GM19099 (cell line): ENCODE measurements around the gene ANKH.

Experiments
- POLR2A ChIP-seq: IDR thresholded peaks from 3 replicates; pipeline ENCODE4 v1.6.1; 2011; ENCODE audit warnings: low read depth; ENCODE audit not compliant: insufficient read length; ENCODE audit errors: extremely low read depth

ANKH gene

DNA sequence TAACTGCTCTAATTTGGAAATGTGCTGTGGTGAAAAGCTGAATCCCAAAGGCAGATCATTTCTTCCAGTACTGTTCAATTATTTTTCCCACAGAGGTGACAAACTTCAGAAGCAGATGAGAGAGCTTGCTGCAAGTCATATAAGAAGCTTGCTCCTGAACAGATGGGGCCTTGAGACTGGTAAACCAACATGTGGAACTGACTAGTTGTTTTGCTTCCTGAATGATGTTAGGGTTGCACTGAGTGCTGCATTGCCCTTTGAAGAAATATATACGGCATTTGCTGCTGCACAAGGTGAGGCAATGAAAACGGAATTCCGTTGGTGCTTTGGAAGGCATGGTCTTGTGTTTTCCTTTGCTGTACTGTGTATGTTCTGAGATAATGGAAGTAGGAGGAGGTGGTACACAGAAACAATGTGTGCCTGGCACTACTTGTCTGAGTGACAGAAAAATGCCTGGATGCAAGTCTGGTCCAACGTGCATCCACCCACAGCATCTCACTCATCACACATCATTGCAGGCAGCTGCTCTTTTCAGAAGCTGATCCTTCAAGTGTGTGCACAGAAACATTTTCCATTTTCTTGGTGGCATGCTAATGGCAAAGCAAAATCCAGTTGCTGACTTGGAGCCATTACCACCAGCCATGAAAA is 76.9 kb downstream of the ANKH start:
- no peak for TF ChIP-seq POLR2A

DNA sequence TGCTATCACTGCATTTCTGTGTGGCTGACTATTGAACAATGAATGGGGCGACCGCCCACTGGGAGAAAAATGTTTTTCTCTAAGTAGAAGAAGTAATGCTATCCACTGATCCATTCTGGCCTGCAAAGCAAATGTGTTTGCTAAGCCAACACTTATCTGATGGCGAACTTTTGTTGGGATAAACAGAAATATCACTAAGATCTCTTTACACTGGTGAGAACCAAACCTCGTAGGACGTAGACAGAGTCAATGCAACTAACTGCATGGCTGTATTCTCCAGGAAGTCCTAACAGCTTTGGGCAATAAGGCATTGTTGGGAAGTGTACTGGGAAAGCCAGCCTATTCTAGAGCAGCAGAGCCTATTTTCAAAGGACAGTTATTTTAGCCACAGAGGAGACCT is 77.7 kb downstream of the ANKH start:
- TF ChIP-seq POLR2A, result no peak

DNA sequence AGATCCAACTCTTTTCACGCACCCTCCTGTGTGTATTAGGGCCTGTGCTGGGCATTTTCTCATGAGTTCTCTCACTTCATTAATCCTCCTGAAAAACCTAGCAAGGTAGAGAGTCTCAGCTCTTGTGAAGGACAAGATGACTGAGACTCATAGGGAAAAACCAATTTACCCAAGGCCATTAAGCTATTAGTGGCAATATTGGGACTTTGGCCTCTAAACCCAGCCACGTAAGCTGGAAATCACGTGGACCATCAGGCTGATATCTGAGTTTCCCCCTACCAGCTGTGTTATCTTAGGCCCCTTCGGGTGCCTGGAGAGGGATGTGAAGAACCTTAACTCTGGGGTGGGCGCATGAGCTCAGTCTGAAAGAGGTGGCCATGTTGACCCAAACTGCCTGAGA is 80.7 kb downstream of the ANKH start:
- TF ChIP-seq POLR2A, result no peak

- no peak for TF ChIP-seq POLR2A
These were observed 81.4 kb downstream of the ANKH start for GRCh38 chr5:14790220-14790619.

- TF ChIP-seq POLR2A, result no peak
These were observed 83.6 kb downstream of the ANKH start for GRCh38 chr5:14787801-14788579.

DNA sequence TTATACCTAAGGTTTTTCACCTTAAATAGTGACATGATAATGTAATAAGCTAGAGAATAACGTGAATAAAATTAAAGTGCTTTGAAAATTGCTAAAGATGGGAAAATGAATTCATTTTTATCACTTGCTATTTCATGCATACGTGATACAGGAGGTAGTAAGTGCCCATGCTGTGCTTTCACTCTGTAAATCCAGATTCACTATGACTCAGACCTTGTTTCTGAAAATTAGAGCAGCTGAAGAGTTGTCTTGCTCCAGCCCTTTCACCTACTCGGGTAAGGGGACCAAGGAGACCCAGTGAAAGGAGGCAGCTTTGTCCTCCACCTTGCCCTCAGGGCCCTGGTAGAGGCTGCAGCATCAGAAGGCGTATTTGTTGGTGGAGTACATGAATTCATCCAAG is 87.9 kb downstream of the ANKH start:
- no peak for TF ChIP-seq POLR2A

DNA sequence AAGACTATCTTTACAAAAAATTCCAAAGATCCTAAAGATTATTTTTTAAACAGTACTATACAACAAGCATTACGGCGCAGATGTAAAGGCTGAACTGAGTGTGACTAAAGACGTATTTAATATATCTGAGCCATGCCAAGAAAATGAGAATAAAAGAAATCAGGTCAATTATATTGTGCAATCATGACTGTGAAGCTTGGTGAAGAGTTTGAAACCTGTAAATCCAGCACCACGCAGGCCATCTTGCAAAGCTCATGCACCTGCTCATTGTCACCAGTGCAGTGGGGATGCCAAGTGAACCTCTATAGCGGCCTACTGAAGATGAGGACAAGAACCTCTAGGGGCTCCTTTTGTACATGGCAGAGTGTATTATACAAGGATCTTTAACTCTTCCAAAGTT is 89.0 kb downstream of the ANKH start:
- TF ChIP-seq POLR2A, result no peak

- TF ChIP-seq POLR2A, result no peak
These were observed 90.5 kb downstream of the ANKH start for GRCh38 chr5:14781106-14781505.

DNA sequence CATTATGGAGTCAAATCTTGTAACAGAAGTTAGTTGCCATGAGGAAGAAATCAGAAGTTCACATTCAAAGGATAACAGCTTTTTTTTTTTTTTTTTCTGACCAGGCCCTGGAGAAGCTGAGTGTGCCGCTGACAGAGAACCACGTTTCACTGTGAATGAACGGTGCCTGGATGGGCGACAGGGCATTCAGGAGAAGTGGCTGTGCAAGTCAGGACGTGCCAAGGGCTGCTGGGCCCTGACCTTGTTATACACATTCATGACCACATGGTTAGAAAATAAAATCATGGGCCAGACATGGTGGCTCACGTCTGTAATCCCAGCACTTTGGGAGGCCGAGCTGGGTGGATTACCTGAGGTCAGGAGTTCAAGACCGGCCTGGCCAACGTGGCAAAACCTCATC is 91.6 kb downstream of the ANKH start:
- no peak for TF ChIP-seq POLR2A

- no peak for TF ChIP-seq POLR2A
These were observed 92.8 kb downstream of the ANKH start for GRCh38 chr5:14778792-14779070.

GRCh38 chr5:14777932-14778791 is 93.4 kb downstream of the ANKH start:
- TF ChIP-seq POLR2A, result no peak

DNA sequence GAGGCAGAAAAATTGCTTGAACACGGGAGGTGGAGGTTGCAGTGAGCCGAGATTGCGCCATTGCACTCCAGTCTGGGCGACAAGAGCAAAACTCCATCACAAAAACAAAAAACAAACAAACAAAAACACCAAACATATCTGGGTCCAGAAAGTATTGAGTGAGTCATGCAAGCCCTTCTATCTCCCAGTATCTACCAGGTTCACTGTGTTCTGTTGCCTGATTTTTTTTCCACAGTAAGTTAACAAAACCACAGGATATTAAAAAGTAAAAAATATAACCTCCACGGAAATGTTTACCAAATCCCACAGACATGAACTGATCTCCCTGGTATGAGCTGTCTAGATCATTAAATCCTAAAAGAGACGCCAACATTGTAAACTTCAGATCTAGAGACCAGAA is 94.4 kb downstream of the ANKH start:
- TF ChIP-seq POLR2A, result no peak

DNA sequence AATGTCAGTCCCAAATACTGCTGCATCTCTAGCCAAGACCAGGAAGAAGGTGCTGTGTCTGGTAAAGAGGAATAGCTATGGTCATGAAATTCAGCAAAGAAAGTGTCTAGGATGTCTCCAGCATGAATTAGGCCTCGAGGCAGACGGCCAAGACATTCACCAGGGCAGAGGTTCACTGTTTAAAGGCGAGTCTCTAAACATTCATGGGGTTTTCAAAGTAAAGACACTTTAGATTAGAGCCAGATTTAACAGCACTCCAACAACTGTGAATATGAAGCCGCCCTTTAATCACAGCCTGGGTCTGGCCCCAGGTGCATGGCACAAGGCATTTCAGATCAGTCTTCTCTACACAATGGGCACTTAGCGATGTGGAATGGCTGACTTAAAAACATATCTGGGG is 95.0 kb downstream of the ANKH start:
- TF ChIP-seq POLR2A, result no peak

DNA sequence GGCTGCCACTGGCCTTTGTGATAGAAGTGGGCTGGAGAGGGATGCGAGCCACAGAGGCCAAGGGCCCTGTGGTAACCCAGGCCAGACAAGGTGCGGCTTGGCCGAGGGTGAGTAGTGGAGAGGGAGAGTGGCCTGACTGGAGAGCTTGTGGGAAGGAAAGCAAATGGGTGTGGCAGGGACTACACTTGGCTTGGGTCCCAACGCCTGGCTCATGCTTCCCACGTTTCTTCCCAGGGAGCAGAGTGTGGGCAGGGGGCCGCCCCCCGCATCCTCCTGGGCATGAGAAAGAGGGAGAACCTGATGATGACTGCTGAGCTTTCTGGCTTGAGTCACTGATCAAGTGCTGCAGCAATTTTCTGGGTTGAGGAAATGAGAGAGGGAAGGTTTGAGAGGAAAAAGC is 95.7 kb downstream of the ANKH start:
- no peak for TF ChIP-seq POLR2A

GRCh38 chr5:14773588-14773987 is 98.0 kb downstream of the ANKH start:
- no peak for TF ChIP-seq POLR2A

DNA sequence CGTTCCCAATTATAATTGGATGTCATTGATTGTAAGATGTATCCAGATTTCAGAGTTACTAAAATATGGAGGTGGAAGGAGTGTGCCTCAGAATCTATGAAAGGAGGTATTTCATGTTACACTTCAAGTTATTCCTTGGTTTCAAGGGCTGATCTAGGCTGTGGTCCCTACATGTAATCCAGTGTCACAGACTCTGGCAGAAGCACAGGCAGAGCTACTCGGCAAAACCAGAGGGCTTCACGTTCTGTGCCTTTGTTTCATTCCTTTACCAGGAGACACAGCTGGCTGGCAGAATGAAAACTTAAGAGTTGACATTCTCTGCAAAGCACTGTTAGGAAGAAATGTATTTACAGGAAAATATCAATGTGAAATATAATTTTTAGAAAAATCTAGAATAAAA is 99.6 kb downstream of the ANKH start:
- TF ChIP-seq POLR2A, result no peak
